Measurements from ENCODE around the gene ELMO1. TPM values are rescaled to one million over a fixed set of nuclear protein-coding genes. Genes with fewer than 3 reads are reported as not detected.
A peak's percentile ranks its signal among the peaks of the same experiment; 100 is the strongest.

Gene ELMO1
- total RNA-seq, 6 donors from 2014 or later: 51.4 to 204 (median 73.7) TPM

- H3K27ac ChIP-seq: no peak overlapping the region
- 92 to 94% methylated on average over 1 of the region's 1 CpG for WGBS, 2 donors
- ATAC-seq (ENCODE audit: low FRiP score in 2 of 2) (no peak), DNase-seq (no peak)
- H3K4me1 ChIP-seq: peaks cover 3 to 15% (median 12%) of the 10 kb centered on the region in 4 donors
- H3K4me3 ChIP-seq: no peak overlapping the region
- no peaks in the 10 kb centered on the region for H3K36me3 ChIP-seq
- TF ChIP-seq CTCF (IDR thresholded peaks at IDR 0.05): no peak
- TF ChIP-seq EP300 (IDR thresholded peaks at IDR 0.05): no peak
- TF ChIP-seq POLR2A (IDR thresholded peaks at IDR 0.05): no peak
- TF ChIP-seq POLR2AphosphoS5 (IDR thresholded peaks at IDR 0.05): no peak
- no peaks in the 10 kb centered on the region for H3K9me3 ChIP-seq
- H3K27me3 ChIP-seq: no peaks in the 10 kb centered on the region
Measured at GRCh38 chr7:37111459-37111858, 337.2 kb downstream of the ELMO1 start.

- Histone ChIP-seq H3K27ac (no peak overlapping the region), H3K4me1 (peaks cover 3 to 15% (median 12%) of the 10 kb centered on the region in 4 donors), H3K9me3 (no peaks in the 10 kb centered on the region), H3K27me3 (no peaks in the 10 kb centered on the region), H3K36me3 (no peaks in the 10 kb centered on the region), H3K4me3 (no peak overlapping the region)
- WGBS, 2 donors: 84 to 96% methylated on average over 5 of the region's 5 CpGs
- ATAC-seq (ENCODE audit: low FRiP score in 2 of 2) (no peak), DNase-seq (no peak)
- no peak for TF ChIP-seq EP300 (IDR thresholded peaks at IDR 0.05)
- no peak for TF ChIP-seq CTCF (IDR thresholded peaks at IDR 0.05)
- no peak for TF ChIP-seq POLR2AphosphoS5 (IDR thresholded peaks at IDR 0.05)
Measured at GRCh38 chr7:37110660-37111424, 337.8 kb downstream of the ELMO1 start.

- no peaks in the 10 kb centered on the region for H3K9me3 ChIP-seq
- H3K36me3 ChIP-seq: no peaks in the 10 kb centered on the region
- 56 to 67% methylated on average over 5 of the region's 5 CpGs for WGBS, 2 donors
- H3K4me3 ChIP-seq: no peak overlapping the region
- H3K27me3 ChIP-seq: no peaks in the 10 kb centered on the region
- peak in 1 of 2 donors; percentile 28 for ATAC-seq (ENCODE audit: low FRiP score in 2 of 2)
- TF ChIP-seq POLR2AphosphoS5 (IDR thresholded peaks at IDR 0.05) (no peak), CTCF (IDR thresholded peaks at IDR 0.05) (peak in 1 of 6 experiments; percentile 10), EP300 (IDR thresholded peaks at IDR 0.05) (no peak)
- peaks cover 3 to 15% (median 12%) of the 10 kb centered on the region in 4 donors for H3K4me1 ChIP-seq
- no peak for DNase-seq
- H3K27ac ChIP-seq: no peak overlapping the region
Measured at GRCh38 chr7:37109843-37110242, 338.8 kb downstream of the ELMO1 start.

- Histone ChIP-seq H3K27ac (no peak overlapping the region), H3K4me1 (peaks cover 3 to 15% (median 12%) of the 10 kb centered on the region in 4 donors), H3K9me3 (no peaks in the 10 kb centered on the region), H3K4me3 (no peak overlapping the region), H3K36me3 (no peaks in the 10 kb centered on the region), H3K27me3 (no peaks in the 10 kb centered on the region)
- WGBS, 2 donors: 50 to 51% methylated on average over 11 of the region's 11 CpGs
- TF ChIP-seq POLR2AphosphoS5 (IDR thresholded peaks at IDR 0.05): no peak
- no peak for TF ChIP-seq CTCF (IDR thresholded peaks at IDR 0.05)
- TF ChIP-seq EP300 (IDR thresholded peaks at IDR 0.05): no peak
- TF ChIP-seq POLR2A (IDR thresholded peaks at IDR 0.05): no peak
- peak in 1 of 2 donors; percentile 50 for ATAC-seq (ENCODE audit: low FRiP score in 2 of 2)
- no peak for DNase-seq
Measured at GRCh38 chr7:37109016-37109683, 339.5 kb downstream of the ELMO1 start.
